Measurements from ENCODE around the gene DCDC1.

The DCDC1 gene

GRCh38 chr11:30911247-30911646 is 458.3 kb downstream of the DCDC1 start:
- Mint-ChIP-seq H3K4me1 (peaks cover 5% of the 10 kb centered on the region), H3K4me3 (no peak overlapping the region), H3K27me3 (ENCODE audit: low read depth) (peaks cover 10% of the 10 kb centered on the region), H3K36me3 (ENCODE audit: low read depth) (peaks cover 3% of the 10 kb centered on the region), H3K9me3 (no peaks in the 10 kb centered on the region), H3K27ac (no peak overlapping the region)
- TF ChIP-seq, protein P1, sequence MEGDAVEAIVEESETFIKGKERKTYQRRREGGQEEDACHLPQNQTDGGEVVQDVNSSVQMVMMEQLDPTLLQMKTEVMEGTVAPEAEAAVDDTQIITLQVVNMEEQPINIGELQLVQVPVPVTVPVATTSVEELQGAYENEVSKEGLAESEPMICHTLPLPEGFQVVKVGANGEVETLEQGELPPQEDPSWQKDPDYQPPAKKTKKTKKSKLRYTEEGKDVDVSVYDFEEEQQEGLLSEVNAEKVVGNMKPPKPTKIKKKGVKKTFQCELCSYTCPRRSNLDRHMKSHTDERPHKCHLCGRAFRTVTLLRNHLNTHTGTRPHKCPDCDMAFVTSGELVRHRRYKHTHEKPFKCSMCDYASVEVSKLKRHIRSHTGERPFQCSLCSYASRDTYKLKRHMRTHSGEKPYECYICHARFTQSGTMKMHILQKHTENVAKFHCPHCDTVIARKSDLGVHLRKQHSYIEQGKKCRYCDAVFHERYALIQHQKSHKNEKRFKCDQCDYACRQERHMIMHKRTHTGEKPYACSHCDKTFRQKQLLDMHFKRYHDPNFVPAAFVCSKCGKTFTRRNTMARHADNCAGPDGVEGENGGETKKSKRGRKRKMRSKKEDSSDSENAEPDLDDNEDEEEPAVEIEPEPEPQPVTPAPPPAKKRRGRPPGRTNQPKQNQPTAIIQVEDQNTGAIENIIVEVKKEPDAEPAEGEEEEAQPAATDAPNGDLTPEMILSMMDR (IDR thresholded peaks at IDR 0.05; ENCODE audit: unreplicated experiment in 3 of 3) = no peak

DNA sequence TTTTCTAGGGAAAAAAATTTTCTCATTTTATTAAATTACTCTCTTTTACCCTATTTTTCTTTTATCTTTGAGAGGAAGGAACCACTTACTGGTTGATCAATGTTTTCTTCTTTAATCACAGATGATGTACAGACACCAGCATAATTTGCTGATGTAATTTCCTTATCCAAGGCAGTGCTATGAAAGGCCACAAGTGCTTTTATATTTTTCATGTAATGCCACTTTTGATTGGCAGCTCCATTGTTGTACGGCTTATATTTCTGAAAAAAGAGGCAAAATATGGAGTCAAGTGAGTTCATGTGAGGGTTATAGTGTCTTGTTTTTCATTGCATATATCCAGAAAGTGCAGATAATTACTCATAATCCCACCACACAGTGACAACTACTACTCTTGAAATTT is 460.7 kb downstream of the DCDC1 start:
- Mint-ChIP-seq H3K9me3 (no peaks in the 10 kb centered on the region), H3K27me3 (ENCODE audit: low read depth) (peaks cover 5% of the 10 kb centered on the region), H3K4me1 (no peaks in the 10 kb centered on the region), H3K36me3 (ENCODE audit: low read depth) (peaks cover 3% of the 10 kb centered on the region), H3K27ac (no peak overlapping the region), H3K4me3 (no peak overlapping the region)
- TF ChIP-seq, protein P1 (IDR thresholded peaks at IDR 0.05; ENCODE audit: unreplicated experiment in 3 of 3) = no peak

DNA sequence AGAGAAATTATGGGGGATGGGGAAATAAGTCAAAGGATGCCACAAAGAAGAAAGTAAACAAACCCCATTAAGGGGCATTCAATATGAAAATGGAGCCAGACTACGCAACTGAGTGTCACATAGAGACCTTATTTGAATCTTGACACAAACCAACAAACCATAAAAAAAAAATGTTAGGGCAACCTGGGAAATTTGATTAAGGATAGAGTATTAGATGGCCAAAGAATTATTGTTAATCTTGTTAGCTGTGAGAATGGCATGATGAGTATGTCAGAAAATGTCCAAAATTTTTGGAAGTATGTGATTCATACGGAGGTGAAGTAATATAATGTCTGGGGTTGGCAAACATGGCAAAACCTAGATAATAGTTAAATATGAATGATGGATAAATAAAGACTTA is 461.3 kb downstream of the DCDC1 start:
- H3K4me1 Mint-ChIP-seq = no peaks in the 10 kb centered on the region
- H3K27ac Mint-ChIP-seq = no peak overlapping the region
- no peaks in the 10 kb centered on the region for H3K9me3 Mint-ChIP-seq
- H3K4me3 Mint-ChIP-seq = no peak overlapping the region
- H3K36me3 Mint-ChIP-seq (ENCODE audit: low read depth) = peaks cover 3% of the 10 kb centered on the region
- TF ChIP-seq, protein P1 (IDR thresholded peaks at IDR 0.05; ENCODE audit: unreplicated experiment in 3 of 3) = no peak
- peaks cover 5% of the 10 kb centered on the region for H3K27me3 Mint-ChIP-seq (ENCODE audit: low read depth)

DNA sequence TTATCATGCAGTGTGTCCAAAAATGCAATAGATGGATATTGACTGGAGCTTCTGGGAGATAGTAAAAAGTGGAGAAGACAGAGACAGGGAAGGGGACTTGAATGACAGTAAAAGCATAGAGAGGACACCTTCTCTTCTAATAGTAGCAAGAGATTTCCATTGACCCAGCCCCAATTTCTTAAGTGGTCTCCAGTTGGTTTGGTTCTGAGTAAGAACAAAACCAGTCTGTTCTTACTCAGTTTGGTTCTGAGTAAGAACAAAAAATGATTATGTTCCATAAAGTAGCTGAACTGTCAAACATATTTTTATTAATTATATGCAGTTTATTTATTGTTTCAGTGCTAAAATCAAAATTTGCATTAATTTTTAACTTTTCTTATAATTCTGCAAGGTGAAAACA is 466.6 kb downstream of the DCDC1 start:
- no peaks in the 10 kb centered on the region for H3K9me3 Mint-ChIP-seq
- no peaks in the 10 kb centered on the region for H3K4me1 Mint-ChIP-seq

DNA sequence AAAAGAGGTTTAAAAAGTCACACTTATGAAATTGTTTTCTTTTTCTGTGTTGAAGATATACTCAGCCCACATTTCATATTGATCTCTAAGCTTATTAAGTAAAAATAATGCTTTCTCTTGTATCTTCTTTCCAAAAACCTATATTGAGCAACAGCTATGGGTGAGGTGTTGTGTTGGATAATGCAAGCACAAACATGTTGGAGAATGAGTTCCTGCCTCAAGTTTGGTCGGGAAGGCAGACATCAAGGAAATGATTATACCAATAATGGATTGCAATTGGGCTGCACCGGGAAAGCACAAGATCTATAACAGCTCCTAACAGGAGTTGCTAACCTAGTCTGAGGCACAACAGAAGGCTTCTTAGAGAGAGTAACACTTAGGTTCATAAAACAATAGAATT is 474.5 kb downstream of the DCDC1 start:
- Mint-ChIP-seq H3K36me3 (ENCODE audit: low read depth) (no peaks in the 10 kb centered on the region), H3K9me3 (no peaks in the 10 kb centered on the region), H3K27ac (no peak overlapping the region), H3K27me3 (ENCODE audit: low read depth) (peaks cover 10% of the 10 kb centered on the region), H3K4me1 (peaks cover 8% of the 10 kb centered on the region), H3K4me3 (no peak overlapping the region)
- TF ChIP-seq, protein P1 (IDR thresholded peaks at IDR 0.05; ENCODE audit: unreplicated experiment in 3 of 3) = no peak

More for the DNA sequence above, 466.6 kb downstream of the DCDC1 start:
- Mint-ChIP-seq H3K36me3 (ENCODE audit: low read depth) (no peaks in the 10 kb centered on the region), H3K4me3 (no peak overlapping the region), H3K27ac (no peak overlapping the region), H3K27me3 (ENCODE audit: low read depth) (peaks cover 1% of the 10 kb centered on the region)
- TF ChIP-seq, protein P1 (IDR thresholded peaks at IDR 0.05; ENCODE audit: unreplicated experiment in 3 of 3) = no peak

DNA sequence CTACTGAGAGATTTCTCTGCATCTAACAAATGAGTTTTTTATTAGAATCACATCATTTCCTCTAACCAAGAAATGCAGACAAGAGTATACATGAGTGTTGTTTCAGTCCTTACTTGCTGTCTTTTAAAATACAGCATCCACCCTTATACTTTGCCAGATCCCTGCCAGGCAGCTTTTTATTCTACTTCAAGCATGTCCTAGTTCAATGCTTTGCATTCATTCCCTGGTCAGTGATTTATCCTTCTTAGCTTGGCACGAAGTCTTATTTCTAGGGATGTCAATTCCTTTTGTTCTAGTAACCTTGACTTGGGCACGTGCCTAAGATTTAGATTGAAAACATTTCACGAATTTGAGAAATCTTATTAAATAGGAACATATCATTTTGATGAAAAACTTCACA is 476.2 kb downstream of the DCDC1 start:
- TF ChIP-seq, protein P1 (IDR thresholded peaks at IDR 0.05; ENCODE audit: unreplicated experiment in 3 of 3) = no peak
- no peaks in the 10 kb centered on the region for H3K9me3 Mint-ChIP-seq
- peaks cover 8% of the 10 kb centered on the region for H3K4me1 Mint-ChIP-seq
- H3K27me3 Mint-ChIP-seq (ENCODE audit: low read depth) = peaks cover 10% of the 10 kb centered on the region
- H3K4me3 Mint-ChIP-seq = no peak overlapping the region
- no peaks in the 10 kb centered on the region for H3K36me3 Mint-ChIP-seq (ENCODE audit: low read depth)
- peak overlapping the region in 1 of 3 experiments; percentile 40 for H3K27ac Mint-ChIP-seq

Measured in nephron (organoid).